ENCODE measurements around the gene ZNF606.

The ZNF606 gene

DNA sequence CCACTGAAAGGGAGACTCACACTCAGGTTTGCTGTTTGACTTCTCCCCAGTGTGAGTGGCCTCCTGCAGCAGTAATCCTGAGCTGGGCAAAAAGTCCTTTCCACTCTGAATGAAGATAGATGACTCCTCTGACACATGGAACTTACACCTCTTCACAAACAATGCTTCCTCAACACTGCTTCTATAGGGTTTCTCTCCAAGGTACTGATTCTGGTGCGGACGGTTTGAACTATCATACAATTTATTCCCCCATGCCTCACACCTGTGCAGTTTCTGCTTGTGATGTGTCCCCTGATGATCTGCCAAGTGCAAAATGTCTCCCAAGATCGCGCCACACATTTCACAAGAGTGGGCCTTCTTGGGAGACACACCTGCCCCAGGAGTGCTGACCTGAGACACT lies 75.0 kb downstream of the ZNF606 start:
- no peak for DNase-seq (ENCODE audit: low read depth)

Measured in stimulated activated CD8-positive, alpha-beta memory T cell treated with anti-CD3 and anti-CD28 coated beads, Interleukin-15, amount 100 ng/mL, for 24 hours (primary cell).